WTC11 (cell line): ENCODE measurements around the gene TINAG.

Source experiments
- JUN ChIP-seq: sonication (generic); formaldehyde crosslinking; IDR thresholded peaks from 2 replicates; pipeline ENCODE4 v1.8.0; 2023; ENCODE audit warnings: mild to moderate bottlenecking, missing genetic modification reagents
- KAT7 ChIP-seq: sonication (generic); formaldehyde crosslinking; IDR thresholded peaks from 2 replicates; pipeline ENCODE4 v1.8.1; 2023; ENCODE audit warnings: missing genetic modification reagents, mild to moderate bottlenecking, borderline replicate concordance
- TP53 ChIP-seq: sonication (generic); formaldehyde crosslinking; IDR thresholded peaks from 2 replicates; pipeline ENCODE4 v1.8.1; 2023; ENCODE audit warnings: mild to moderate bottlenecking, missing genetic modification reagents
- TF ChIP-seq, protein P1 (sequence below): fragments of 200-600 bp; IDR thresholded peaks from 2 replicates; pipeline ENCODE4 v1.8.0; 2022; ENCODE audit warnings: antibody characterized with exemption
- TF ChIP-seq, protein P2 (sequence below): sonication (generic); formaldehyde crosslinking; IDR thresholded peaks from 2 replicates; pipeline ENCODE4 v1.8.1; 2023; ENCODE audit warnings: mild to moderate bottlenecking, missing genetic modification reagents, borderline replicate concordance
- TF ChIP-seq, protein P3 (sequence below): sonication (generic); formaldehyde crosslinking; IDR thresholded peaks from 2 replicates; pipeline ENCODE4 v1.8.1; 2023; ENCODE audit warnings: mild to moderate bottlenecking, missing genetic modification reagents

DNA sequence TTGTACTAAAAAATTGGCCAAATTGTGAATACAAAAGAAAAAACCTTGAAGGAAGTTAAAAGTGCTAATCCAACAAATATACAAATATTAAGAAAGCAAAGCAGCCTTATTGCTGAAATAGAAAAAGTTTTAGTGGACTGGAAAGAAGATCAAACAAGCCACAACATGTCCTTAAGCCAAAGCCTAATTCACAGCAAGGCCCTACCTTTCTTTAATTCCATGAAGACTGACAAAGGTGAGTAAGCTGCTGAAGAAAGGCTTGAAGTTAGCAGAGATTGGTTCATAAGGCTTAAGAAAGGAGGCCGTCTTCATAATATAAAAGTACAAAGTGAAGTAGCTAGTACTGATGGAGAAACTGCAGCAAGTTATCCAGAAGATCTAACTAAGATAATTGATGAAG lies 53.5 kb downstream of the TINAG start:
- TF ChIP-seq, protein P1, sequence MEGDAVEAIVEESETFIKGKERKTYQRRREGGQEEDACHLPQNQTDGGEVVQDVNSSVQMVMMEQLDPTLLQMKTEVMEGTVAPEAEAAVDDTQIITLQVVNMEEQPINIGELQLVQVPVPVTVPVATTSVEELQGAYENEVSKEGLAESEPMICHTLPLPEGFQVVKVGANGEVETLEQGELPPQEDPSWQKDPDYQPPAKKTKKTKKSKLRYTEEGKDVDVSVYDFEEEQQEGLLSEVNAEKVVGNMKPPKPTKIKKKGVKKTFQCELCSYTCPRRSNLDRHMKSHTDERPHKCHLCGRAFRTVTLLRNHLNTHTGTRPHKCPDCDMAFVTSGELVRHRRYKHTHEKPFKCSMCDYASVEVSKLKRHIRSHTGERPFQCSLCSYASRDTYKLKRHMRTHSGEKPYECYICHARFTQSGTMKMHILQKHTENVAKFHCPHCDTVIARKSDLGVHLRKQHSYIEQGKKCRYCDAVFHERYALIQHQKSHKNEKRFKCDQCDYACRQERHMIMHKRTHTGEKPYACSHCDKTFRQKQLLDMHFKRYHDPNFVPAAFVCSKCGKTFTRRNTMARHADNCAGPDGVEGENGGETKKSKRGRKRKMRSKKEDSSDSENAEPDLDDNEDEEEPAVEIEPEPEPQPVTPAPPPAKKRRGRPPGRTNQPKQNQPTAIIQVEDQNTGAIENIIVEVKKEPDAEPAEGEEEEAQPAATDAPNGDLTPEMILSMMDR: no peak
- TF ChIP-seq, protein P2, sequence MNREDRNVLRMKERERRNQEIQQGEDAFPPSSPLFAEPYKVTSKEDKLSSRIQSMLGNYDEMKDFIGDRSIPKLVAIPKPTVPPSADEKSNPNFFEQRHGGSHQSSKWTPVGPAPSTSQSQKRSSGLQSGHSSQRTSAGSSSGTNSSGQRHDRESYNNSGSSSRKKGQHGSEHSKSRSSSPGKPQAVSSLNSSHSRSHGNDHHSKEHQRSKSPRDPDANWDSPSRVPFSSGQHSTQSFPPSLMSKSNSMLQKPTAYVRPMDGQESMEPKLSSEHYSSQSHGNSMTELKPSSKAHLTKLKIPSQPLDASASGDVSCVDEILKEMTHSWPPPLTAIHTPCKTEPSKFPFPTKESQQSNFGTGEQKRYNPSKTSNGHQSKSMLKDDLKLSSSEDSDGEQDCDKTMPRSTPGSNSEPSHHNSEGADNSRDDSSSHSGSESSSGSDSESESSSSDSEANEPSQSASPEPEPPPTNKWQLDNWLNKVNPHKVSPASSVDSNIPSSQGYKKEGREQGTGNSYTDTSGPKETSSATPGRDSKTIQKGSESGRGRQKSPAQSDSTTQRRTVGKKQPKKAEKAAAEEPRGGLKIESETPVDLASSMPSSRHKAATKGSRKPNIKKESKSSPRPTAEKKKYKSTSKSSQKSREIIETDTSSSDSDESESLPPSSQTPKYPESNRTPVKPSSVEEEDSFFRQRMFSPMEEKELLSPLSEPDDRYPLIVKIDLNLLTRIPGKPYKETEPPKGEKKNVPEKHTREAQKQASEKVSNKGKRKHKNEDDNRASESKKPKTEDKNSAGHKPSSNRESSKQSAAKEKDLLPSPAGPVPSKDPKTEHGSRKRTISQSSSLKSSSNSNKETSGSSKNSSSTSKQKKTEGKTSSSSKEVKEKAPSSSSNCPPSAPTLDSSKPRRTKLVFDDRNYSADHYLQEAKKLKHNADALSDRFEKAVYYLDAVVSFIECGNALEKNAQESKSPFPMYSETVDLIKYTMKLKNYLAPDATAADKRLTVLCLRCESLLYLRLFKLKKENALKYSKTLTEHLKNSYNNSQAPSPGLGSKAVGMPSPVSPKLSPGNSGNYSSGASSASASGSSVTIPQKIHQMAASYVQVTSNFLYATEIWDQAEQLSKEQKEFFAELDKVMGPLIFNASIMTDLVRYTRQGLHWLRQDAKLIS (CRISPR knock-in tag): no peak
- no peak for TF ChIP-seq KAT7 (CRISPR knock-in tag)
- TF ChIP-seq JUN: no peak
- TF ChIP-seq, protein P3, sequence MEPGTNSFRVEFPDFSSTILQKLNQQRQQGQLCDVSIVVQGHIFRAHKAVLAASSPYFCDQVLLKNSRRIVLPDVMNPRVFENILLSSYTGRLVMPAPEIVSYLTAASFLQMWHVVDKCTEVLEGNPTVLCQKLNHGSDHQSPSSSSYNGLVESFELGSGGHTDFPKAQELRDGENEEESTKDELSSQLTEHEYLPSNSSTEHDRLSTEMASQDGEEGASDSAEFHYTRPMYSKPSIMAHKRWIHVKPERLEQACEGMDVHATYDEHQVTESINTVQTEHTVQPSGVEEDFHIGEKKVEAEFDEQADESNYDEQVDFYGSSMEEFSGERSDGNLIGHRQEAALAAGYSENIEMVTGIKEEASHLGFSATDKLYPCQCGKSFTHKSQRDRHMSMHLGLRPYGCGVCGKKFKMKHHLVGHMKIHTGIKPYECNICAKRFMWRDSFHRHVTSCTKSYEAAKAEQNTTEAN (CRISPR knock-in tag): no peak
- TF ChIP-seq TP53: no peak
